Caco-2 (cell line): ENCODE measurements around the gene CACNA2D4. TPM values are rescaled to one million over a fixed set of nuclear protein-coding genes. Genes with fewer than 3 reads are reported as not detected.

Experiments
- BruUV-seq: library from RNA; stranded (reverse); fragments of 400-500 nt; replicated peaks from 2 replicates; lab custom pipeline; 2021; lab: Mats Ljungman, UMichigan
- CTCF ChIA-PET: fragments of 300-600 bp; sonication (Branson Sonifier 250); formaldehyde crosslinking; loops from one replicate; lab custom pipeline; 2022; ENCODE audit warnings: antibody characterized with exemption; lab: Charles Lee
- POLR2A ChIA-PET: fragments of 300-600 bp; sonication (Branson Sonifier 250); formaldehyde crosslinking; loops from one replicate; lab custom pipeline; 2022; ENCODE audit warnings: antibody characterized with exemption; lab: Charles Lee
- DNase-seq, 2 experiments: peaks; one replicate each; pipeline versions ENCODE4 v3.0.0 to v3.0.0-alpha.2; 2020 to 2022
- H3K27me3 ChIP-seq: replicated peaks from 2 replicates; pipeline ENCODE4 v1.6.0; 2011; ENCODE audit warnings: low read length; ENCODE audit not compliant: control insufficient read depth, insufficient read depth
- H3K36me3 ChIP-seq: 2 replicates; pipeline ENCODE4 v1.5.1; 2011; ENCODE audit warnings: low read length; ENCODE audit not compliant: control insufficient read depth, insufficient read depth
- H3K4me1 ChIP-seq: fragments of 250-450 bp; sonication (Bioruptor Pico); 2 replicates; pipeline ENCODE4 v1.5.1; 2020; ENCODE audit warnings: mild to moderate bottlenecking
- H3K4me3 ChIP-seq: 2 replicates; pipeline ENCODE4 v1.5.1; 2011; ENCODE audit warnings: low read depth, mild to moderate bottlenecking, control low read depth, low read length
- H3K9me3 ChIP-seq: fragments of 250-450 bp; sonication (Bioruptor Pico); 2 replicates; pipeline ENCODE4 v1.5.1; 2020; ENCODE audit warnings: mild to moderate bottlenecking, moderate library complexity
- H3K27ac Mint-ChIP-seq: one replicate; pipeline ENCODE4 v1.8.0; 2022; ENCODE audit warnings: mixed read lengths; ENCODE audit not compliant: unreplicated experiment
- H3K27me3 Mint-ChIP-seq: one replicate; pipeline ENCODE4 v1.8.0; 2022; ENCODE audit warnings: mixed read lengths; ENCODE audit not compliant: insufficient read depth, unreplicated experiment
- H3K36me3 Mint-ChIP-seq: one replicate; pipeline ENCODE4 v1.8.0; 2022; ENCODE audit warnings: mild to moderate bottlenecking, mixed read lengths; ENCODE audit not compliant: insufficient read depth, unreplicated experiment
- H3K4me1 Mint-ChIP-seq: one replicate; pipeline ENCODE4 v1.8.0; 2022; ENCODE audit warnings: low read depth, mixed read lengths; ENCODE audit not compliant: unreplicated experiment
- H3K4me3 Mint-ChIP-seq: one replicate; pipeline ENCODE4 v1.8.0; 2022; ENCODE audit warnings: mild to moderate bottlenecking, moderate library complexity, mixed read lengths; ENCODE audit not compliant: unreplicated experiment
- H3K9me3 Mint-ChIP-seq: one replicate; pipeline ENCODE4 v1.8.0; 2022; ENCODE audit warnings: mixed read lengths; ENCODE audit not compliant: unreplicated experiment
- CTCF ChIP-seq, 2 experiments: fragments of 200-600 bp in 1 of 2; IDR thresholded peaks; 1 replicate in 1 of 2; 2 replicates in 1 of 2; pipeline versions ENCODE4 v1.5.1 to v1.8.0; 2011 to 2022; ENCODE audit warnings: antibody characterized with exemption in 1 of 2, control low read depth in 1 of 2, inconsistent platforms in 1 of 2, low read depth in 1 of 2, low read length in 1 of 2, mild to moderate bottlenecking in 1 of 2, moderate library complexity in 1 of 2; ENCODE audit not compliant: insufficient read depth in 1 of 2, severe bottlenecking in 1 of 2, unreplicated experiment in 1 of 2
- intact Hi-C: fragments of 100-400 bp; cut with micrococcal nuclease; formaldehyde crosslinking; loops from one replicate; pipeline ENCODE4 v1.10.0; 2022; ENCODE audit not compliant: unreplicated experiment
- total RNA-seq: library from RNA; stranded (reverse); gene quantifications from 2 replicates; pipeline ENCODE4 v1.2.3, GENCODE V29; 2022

CACNA2D4 gene
- total RNA-seq, 1 experiment from 2014 or later: 2.2 TPM

GRCh38 chr12:1816730-1817348 lies 101.6 kb downstream of the CACNA2D4 start:
- intact Hi-C loops: no loop called here
- TF ChIP-seq CTCF (IDR thresholded peaks at IDR 0.05; ENCODE audit: insufficient read depth in 1 of 2, low read depth in 1 of 2, low read length in 1 of 2, severe bottlenecking in 1 of 2, unreplicated experiment in 1 of 2): no peak
- ChIA-PET CTCF (no interaction called here), POLR2A (interaction anchor here (0.5 kb wide), 1 partner anchor 156 kb away, joined by 3 read pairs; no protein-coding TSS in a partner anchor)
- Histone ChIP-seq H3K4me3 (no peak overlapping the region), H3K9me3 (no peaks in the 10 kb centered on the region), H3K27me3 (no peaks in the 10 kb centered on the region), H3K36me3 (no peaks in the 10 kb centered on the region), H3K4me1 (peaks cover 26% of the 10 kb centered on the region)
- no peak for DNase-seq
- Mint-ChIP-seq H3K4me3 (no peak overlapping the region), H3K4me1 (peaks cover 7% of the 10 kb centered on the region), H3K27me3 (peaks cover 12% of the 10 kb centered on the region), H3K27ac (no peak overlapping the region), H3K36me3 (peaks cover 5% of the 10 kb centered on the region), H3K9me3 (no peaks in the 10 kb centered on the region)
- no TSS peak for BruUV-seq

- H3K27me3 ChIP-seq: no peaks in the 10 kb centered on the region
Observed at GRCh38 chr12:1815814-1816729, 102.4 kb downstream of the CACNA2D4 start.

More at GRCh38 chr12:1815814-1816729, 102.4 kb downstream of the CACNA2D4 start:
- Histone ChIP-seq H3K9me3 (no peaks in the 10 kb centered on the region), H3K4me3 (no peak overlapping the region), H3K4me1 (peaks cover 26% of the 10 kb centered on the region), H3K36me3 (no peaks in the 10 kb centered on the region)
- intact Hi-C loops: no loop called here
- Mint-ChIP-seq H3K4me1 (peaks cover 13% of the 10 kb centered on the region), H3K9me3 (no peaks in the 10 kb centered on the region), H3K4me3 (no peak overlapping the region), H3K27me3 (peaks cover 11% of the 10 kb centered on the region), H3K36me3 (peaks cover 4% of the 10 kb centered on the region), H3K27ac (no peak overlapping the region)
- TF ChIP-seq CTCF (IDR thresholded peaks at IDR 0.05; ENCODE audit: insufficient read depth in 1 of 2, low read depth in 1 of 2, low read length in 1 of 2, severe bottlenecking in 1 of 2, unreplicated experiment in 1 of 2): no peak
- no peak for DNase-seq
- BruUV-seq: no TSS peak
- ChIA-PET POLR2A (interaction anchor here (0.5 kb wide), 1 partner anchor 156 kb away, joined by 3 read pairs; no protein-coding TSS in a partner anchor), CTCF (no interaction called here)
